ENCODE results near the gene GPR137B. TPM values are rescaled to one million over a fixed set of nuclear protein-coding genes. Genes with fewer than 3 reads are reported as not detected.

Gene GPR137B
- total and polyA plus RNA-seq, 2 experiments from 2014 or later, result 13.0 to 15.5 TPM

DNA sequence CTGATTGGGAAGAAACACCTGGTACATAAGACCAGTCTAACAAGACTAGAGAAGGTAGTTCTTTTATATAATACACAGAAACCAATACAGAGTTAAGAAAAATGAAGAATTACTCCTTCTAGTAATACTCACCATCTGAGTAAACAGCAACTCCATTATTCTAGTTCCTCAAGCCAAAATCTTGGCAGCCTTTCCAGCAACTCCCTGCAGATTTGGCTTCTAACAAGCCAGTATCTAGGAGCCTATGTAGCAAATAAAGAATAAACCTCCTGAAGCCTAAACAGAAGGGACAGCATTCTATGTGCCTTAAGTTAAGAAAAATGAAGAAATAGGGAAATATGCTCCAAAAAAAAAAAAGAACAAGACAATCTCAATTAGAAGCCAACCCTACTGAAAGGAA is 114.9 kb downstream of the GPR137B start:
- Histone ChIP-seq H3K36me3 (replicated peaks; ENCODE audit: insufficient read depth, low read depth) (no peaks in the 10 kb centered on the region), H3K4me2 (no peak overlapping the region), H3K9me2 (replicated peaks; ENCODE audit: insufficient read depth) (no peaks in the 10 kb centered on the region), H3K79me2 (no peaks in the 10 kb centered on the region), H3K27me3 (no peaks in the 10 kb centered on the region), H3K27ac (no peak overlapping the region), H4K20me1 (ENCODE audit: insufficient read depth, poor library complexity, severe bottlenecking) (no peaks in the 10 kb centered on the region), H3K9me3 (ENCODE audit: low read depth) (no peaks in the 10 kb centered on the region), H2AFZ (no peak overlapping the region), H3K4me1 (ENCODE audit: insufficient read depth) (no peaks in the 10 kb centered on the region), H3K4me3 (no peak overlapping the region)
- TF ChIP-seq EZH2 (IDR thresholded peaks at IDR 0.05; ENCODE audit: borderline replicate concordance) (no peak), EZH2phosphoT487 (IDR thresholded peaks at IDR 0.05; ENCODE audit: low read depth, severe bottlenecking, unreplicated experiment) (no peak)
- TF ChIP-seq, protein P1, sequence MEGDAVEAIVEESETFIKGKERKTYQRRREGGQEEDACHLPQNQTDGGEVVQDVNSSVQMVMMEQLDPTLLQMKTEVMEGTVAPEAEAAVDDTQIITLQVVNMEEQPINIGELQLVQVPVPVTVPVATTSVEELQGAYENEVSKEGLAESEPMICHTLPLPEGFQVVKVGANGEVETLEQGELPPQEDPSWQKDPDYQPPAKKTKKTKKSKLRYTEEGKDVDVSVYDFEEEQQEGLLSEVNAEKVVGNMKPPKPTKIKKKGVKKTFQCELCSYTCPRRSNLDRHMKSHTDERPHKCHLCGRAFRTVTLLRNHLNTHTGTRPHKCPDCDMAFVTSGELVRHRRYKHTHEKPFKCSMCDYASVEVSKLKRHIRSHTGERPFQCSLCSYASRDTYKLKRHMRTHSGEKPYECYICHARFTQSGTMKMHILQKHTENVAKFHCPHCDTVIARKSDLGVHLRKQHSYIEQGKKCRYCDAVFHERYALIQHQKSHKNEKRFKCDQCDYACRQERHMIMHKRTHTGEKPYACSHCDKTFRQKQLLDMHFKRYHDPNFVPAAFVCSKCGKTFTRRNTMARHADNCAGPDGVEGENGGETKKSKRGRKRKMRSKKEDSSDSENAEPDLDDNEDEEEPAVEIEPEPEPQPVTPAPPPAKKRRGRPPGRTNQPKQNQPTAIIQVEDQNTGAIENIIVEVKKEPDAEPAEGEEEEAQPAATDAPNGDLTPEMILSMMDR (IDR thresholded peaks at IDR 0.05; ENCODE audit: poor library complexity), result no peak
- no peak for DNase-seq (ENCODE audit: low spot score)

DNA sequence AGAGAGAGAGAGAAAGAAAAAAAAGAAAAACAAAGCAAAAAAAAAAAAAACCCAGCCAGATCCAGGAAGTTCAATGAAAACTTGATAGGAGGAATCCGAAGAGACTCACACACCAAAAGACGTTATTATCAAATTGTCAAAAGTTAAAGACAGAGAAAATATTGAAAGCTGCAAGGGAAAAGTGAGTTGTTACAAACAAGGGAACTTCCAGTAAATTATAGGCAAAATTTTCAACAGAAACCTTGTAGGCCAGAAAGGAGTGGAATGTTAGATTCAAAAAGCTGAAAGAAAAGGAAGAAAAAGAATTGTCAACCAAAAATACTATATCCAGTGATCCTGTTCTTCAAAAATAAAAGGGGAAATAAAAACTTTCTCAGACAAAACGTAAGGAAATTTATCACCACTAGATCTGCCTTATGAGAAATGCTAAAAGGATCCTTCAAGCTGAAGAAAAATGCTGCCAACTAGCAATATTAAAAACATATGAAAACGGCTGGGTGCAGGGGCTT is 115.8 kb downstream of the GPR137B start:
- Histone ChIP-seq H3K27ac (no peak overlapping the region), H3K4me1 (ENCODE audit: insufficient read depth) (no peaks in the 10 kb centered on the region), H3K4me2 (no peak overlapping the region), H3K9me3 (ENCODE audit: low read depth) (no peaks in the 10 kb centered on the region), H3K4me3 (no peak overlapping the region), H3K9me2 (replicated peaks; ENCODE audit: insufficient read depth) (no peaks in the 10 kb centered on the region), H3K36me3 (replicated peaks; ENCODE audit: insufficient read depth, low read depth) (no peaks in the 10 kb centered on the region), H3K27me3 (no peaks in the 10 kb centered on the region), H3K79me2 (no peaks in the 10 kb centered on the region), H4K20me1 (ENCODE audit: insufficient read depth, poor library complexity, severe bottlenecking) (no peaks in the 10 kb centered on the region), H2AFZ (no peak overlapping the region)
- WGBS (ENCODE audit: low lambda C conversion rate, missing lambda C conversion rate), result 93% methylated on average over 4 of the region's 4 CpGs
- TF ChIP-seq EZH2 (IDR thresholded peaks at IDR 0.05; ENCODE audit: borderline replicate concordance) (no peak), EZH2phosphoT487 (IDR thresholded peaks at IDR 0.05; ENCODE audit: low read depth, severe bottlenecking, unreplicated experiment) (no peak)
- TF ChIP-seq, protein P1 (IDR thresholded peaks at IDR 0.05; ENCODE audit: poor library complexity), result no peak
- DNase-seq (ENCODE audit: low spot score), result no peak

Other genes starting within 250 kb of the GPR137B start
- 57.3 and 72.8 TPM in 2 replicates for gene NID1, start 77.4 kb upstream of the GPR137B start, total RNA-seq
- gene NID1, start 77.4 kb upstream of the GPR137B start, polyA plus RNA-seq, result 53.8 and 58.8 TPM in 2 replicates
- 5.8 and 6.9 TPM in 2 replicates for gene ERO1B, start 139.4 kb downstream of the GPR137B start, total RNA-seq
- 3.6 TPM in 2 replicates for gene ERO1B, start 139.4 kb downstream of the GPR137B start, polyA plus RNA-seq

Measured in hepatocyte (in vitro differentiated cells).